Nephron progenitor cell (in vitro differentiated cells): Measurements from ENCODE around the gene BRINP3.

Experiments
- DNase-seq: peaks from one replicate; pipeline ENCODE4 v3.0.0; 2021
- H3K27ac Mint-ChIP-seq: 2 replicates; pipeline ENCODE4 v1.8.0; 2021; ENCODE audit warnings: mild to moderate bottlenecking, moderate library complexity, mixed read lengths
- H3K27me3 Mint-ChIP-seq: 2 replicates; pipeline ENCODE4 v1.8.0; 2021; ENCODE audit warnings: mild to moderate bottlenecking, low read depth, mixed read lengths; ENCODE audit not compliant: poor library complexity
- H3K36me3 Mint-ChIP-seq: 2 replicates; pipeline ENCODE4 v1.8.0; 2021; ENCODE audit warnings: low read depth, mixed read lengths
- H3K4me1 Mint-ChIP-seq: 2 replicates; pipeline ENCODE4 v1.8.0; 2021; ENCODE audit warnings: mixed read lengths
- H3K4me3 Mint-ChIP-seq: 2 replicates; pipeline ENCODE4 v1.8.0; 2021; ENCODE audit warnings: mild to moderate bottlenecking, moderate library complexity, mixed read lengths
- H3K9me3 Mint-ChIP-seq: 2 replicates; pipeline ENCODE4 v1.8.0; 2021; ENCODE audit warnings: mild to moderate bottlenecking, moderate library complexity, mixed read lengths
- CTCF ChIP-seq: fragments of 200-600 bp; sonication (generic); IDR thresholded peaks from 2 replicates; pipeline ENCODE4 v1.5.0; 2021; ENCODE audit warnings: antibody characterized with exemption

The BRINP3 gene

GRCh38 chr1:190179817-190180216 is 297.8 kb downstream of the BRINP3 start:
- no peaks in the 10 kb centered on the region for H3K27me3 Mint-ChIP-seq
- no peaks in the 10 kb centered on the region for H3K9me3 Mint-ChIP-seq
- no peak for TF ChIP-seq CTCF
- no peak overlapping the region for H3K4me3 Mint-ChIP-seq
- no peak for DNase-seq
- H3K4me1 Mint-ChIP-seq: peaks cover 7% of the 10 kb centered on the region
- H3K27ac Mint-ChIP-seq: no peak overlapping the region
- H3K36me3 Mint-ChIP-seq: no peaks in the 10 kb centered on the region

DNA sequence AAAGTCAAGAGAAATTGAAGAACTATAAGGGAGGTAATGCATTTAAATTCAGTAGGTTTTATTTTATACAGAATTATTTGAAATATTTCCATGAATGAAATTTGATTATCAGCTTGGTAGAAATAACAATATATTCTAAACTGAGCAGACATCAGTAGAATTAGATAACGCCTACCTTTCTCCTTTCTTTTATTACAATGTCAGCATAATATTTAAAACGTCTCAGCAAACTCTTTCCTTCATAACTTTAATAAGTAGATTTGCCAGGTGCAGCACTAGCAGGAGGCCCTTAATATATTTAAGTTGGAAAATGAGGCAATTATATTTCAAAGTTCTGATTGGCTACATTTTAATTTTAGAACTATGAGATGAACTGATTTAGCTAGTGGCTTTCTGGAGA is 298.8 kb downstream of the BRINP3 start:
- no peaks in the 10 kb centered on the region for H3K36me3 Mint-ChIP-seq
- DNase-seq: no peak
- H3K27ac Mint-ChIP-seq: no peak overlapping the region
- H3K27me3 Mint-ChIP-seq: no peaks in the 10 kb centered on the region
- no peak overlapping the region for H3K4me3 Mint-ChIP-seq
- peaks cover 7% of the 10 kb centered on the region for H3K4me1 Mint-ChIP-seq
- H3K9me3 Mint-ChIP-seq: no peaks in the 10 kb centered on the region
- TF ChIP-seq CTCF: no peak

DNA sequence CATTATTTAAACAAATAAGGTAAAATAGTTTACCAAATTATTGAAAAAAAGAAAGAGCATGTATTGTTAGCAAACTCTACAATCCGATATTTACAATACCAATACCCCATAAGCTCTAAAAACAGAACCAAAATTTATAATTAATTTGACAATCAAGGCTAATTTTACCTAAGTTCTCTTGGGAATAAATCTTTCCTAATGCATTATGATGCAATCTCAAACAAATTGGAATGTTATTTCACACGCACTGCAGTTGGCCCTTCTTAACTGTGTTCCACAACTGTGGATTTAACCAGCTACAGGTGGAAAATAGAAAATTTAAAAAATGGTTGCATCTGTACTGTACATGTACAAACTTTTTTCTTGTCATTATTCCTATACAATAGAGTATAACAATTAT is 300.1 kb downstream of the BRINP3 start:
- TF ChIP-seq CTCF: no peak
- Mint-ChIP-seq H3K4me1 (peaks cover 3% of the 10 kb centered on the region), H3K27me3 (no peaks in the 10 kb centered on the region), H3K4me3 (no peak overlapping the region), H3K9me3 (no peaks in the 10 kb centered on the region), H3K27ac (no peak overlapping the region), H3K36me3 (no peaks in the 10 kb centered on the region)
- no peak for DNase-seq

DNA sequence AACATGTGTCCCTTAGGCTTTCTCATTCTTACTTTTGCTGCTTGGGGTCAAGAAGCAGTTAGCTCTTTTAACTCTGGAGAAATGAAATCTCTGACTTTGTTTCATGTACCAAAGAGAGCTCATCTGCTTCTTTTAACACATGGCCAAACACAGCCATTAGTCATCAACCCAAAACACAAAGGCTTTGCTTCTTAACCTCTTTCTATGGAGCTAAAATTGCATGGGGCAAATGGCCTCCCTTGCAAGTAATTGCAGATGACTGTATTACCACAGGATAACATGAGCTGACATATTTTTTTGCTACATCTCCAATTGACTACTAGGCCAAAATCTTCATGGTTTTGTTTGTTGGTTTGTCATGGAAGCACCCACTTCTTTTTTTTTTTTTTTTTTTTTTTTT is 300.9 kb downstream of the BRINP3 start:
- Mint-ChIP-seq H3K9me3 (no peaks in the 10 kb centered on the region), H3K4me3 (no peak overlapping the region)
- TF ChIP-seq CTCF: no peak

DNA sequence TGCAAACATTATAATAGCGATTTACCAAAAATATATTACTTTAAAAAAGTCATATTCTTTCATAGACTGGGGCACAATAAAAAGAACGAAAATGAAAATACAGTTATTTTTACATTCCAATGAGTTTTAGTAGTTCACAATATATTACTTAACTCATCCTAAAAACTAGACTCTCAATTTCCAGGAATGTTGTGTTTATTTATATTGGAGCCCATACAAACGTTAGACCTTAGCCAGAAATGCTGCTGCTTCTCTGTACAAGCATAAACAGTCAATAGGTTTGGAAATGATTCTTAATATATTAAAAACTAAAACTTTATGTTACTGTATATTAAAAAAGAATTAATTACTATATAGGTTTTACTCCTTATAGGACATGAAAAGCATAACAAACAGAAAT is 302.3 kb downstream of the BRINP3 start:
- H3K4me3 Mint-ChIP-seq: no peak overlapping the region
- no peak for TF ChIP-seq CTCF
- H3K9me3 Mint-ChIP-seq: no peaks in the 10 kb centered on the region
- no peak for DNase-seq
- no peak overlapping the region for H3K27ac Mint-ChIP-seq
- no peaks in the 10 kb centered on the region for H3K4me1 Mint-ChIP-seq
- H3K27me3 Mint-ChIP-seq: no peaks in the 10 kb centered on the region
- H3K36me3 Mint-ChIP-seq: no peaks in the 10 kb centered on the region

More for the DNA sequence above, 300.9 kb downstream of the BRINP3 start:
- Mint-ChIP-seq H3K27ac (no peak overlapping the region), H3K27me3 (no peaks in the 10 kb centered on the region), H3K36me3 (no peaks in the 10 kb centered on the region), H3K4me1 (no peaks in the 10 kb centered on the region)
- DNase-seq: no peak

- no peaks in the 10 kb centered on the region for H3K27me3 Mint-ChIP-seq
- H3K4me1 Mint-ChIP-seq: no peaks in the 10 kb centered on the region
- H3K27ac Mint-ChIP-seq: no peak overlapping the region
- TF ChIP-seq CTCF: no peak
- H3K4me3 Mint-ChIP-seq: no peak overlapping the region
- no peaks in the 10 kb centered on the region for H3K36me3 Mint-ChIP-seq
- H3K9me3 Mint-ChIP-seq: no peaks in the 10 kb centered on the region
- DNase-seq: no peak
Observed at GRCh38 chr1:190172651-190173430, 304.8 kb downstream of the BRINP3 start.
